ENCODE data around the gene CRACR2B. TPM values are rescaled to one million over a fixed set of nuclear protein-coding genes. Genes with fewer than 3 reads are reported as not detected.

CRACR2B gene
- total RNA-seq, 2 donors from 2014 or later = 23.2 to 83.0 TPM

GRCh38 chr11:836700-837099 is 9.0 kb downstream of the CRACR2B start:
- TF ChIP-seq CTCF (IDR thresholded peaks at IDR 0.05) (no peak), POLR2AphosphoS5 (IDR thresholded peaks at IDR 0.05) (no peak), POLR2A (IDR thresholded peaks at IDR 0.05) (no peak)
- no peak overlapping the region for H3K4me3 ChIP-seq
- 86% methylated on average over 9 of the region's 9 CpGs for WGBS
- no peaks in the 10 kb centered on the region for H3K9me3 ChIP-seq
- no peaks in the 10 kb centered on the region for H3K27me3 ChIP-seq (replicated peaks; ENCODE audit: insufficient read depth)
- H3K36me3 ChIP-seq = peaks cover 4 to 6% of the 10 kb centered on the region in 2 donors
- intact Hi-C loops (cut with DNase I) = no loop called here
- H3K27ac ChIP-seq = no peak overlapping the region
- DNase-seq (ENCODE audit: low spot score) = no peak
- H3K4me1 ChIP-seq (replicated peaks) = peaks cover 29% of the 10 kb centered on the region

- no peak for TF ChIP-seq POLR2AphosphoS5 (IDR thresholded peaks at IDR 0.05)
- TF ChIP-seq POLR2A (IDR thresholded peaks at IDR 0.05) = no peak
- TF ChIP-seq CTCF (IDR thresholded peaks at IDR 0.05) = no peak
- H3K9me3 ChIP-seq = no peaks in the 10 kb centered on the region
- intact Hi-C loops (cut with DNase I) = no loop called here
- DNase-seq (ENCODE audit: low spot score) = no peak
- H3K36me3 ChIP-seq = peaks cover 4 to 6% of the 10 kb centered on the region in 2 donors
- H3K27me3 ChIP-seq (replicated peaks; ENCODE audit: insufficient read depth) = no peaks in the 10 kb centered on the region
- 89% methylated on average over 16 of the region's 22 CpGs for WGBS
- peaks cover 26% of the 10 kb centered on the region for H3K4me1 ChIP-seq (replicated peaks)
- H3K4me3 ChIP-seq = no peak overlapping the region
- no peak overlapping the region for H3K27ac ChIP-seq
These were observed 9.7 kb downstream of the CRACR2B start for GRCh38 chr11:837189-837989.

GRCh38 chr11:837990-838307 is 10.2 kb downstream of the CRACR2B start:
- Histone ChIP-seq H3K27me3 (replicated peaks; ENCODE audit: insufficient read depth) (no peaks in the 10 kb centered on the region), H3K36me3 (peaks cover 4 to 6% of the 10 kb centered on the region in 2 donors), H3K9me3 (no peaks in the 10 kb centered on the region), H3K4me1 (replicated peaks) (peaks cover 24% of the 10 kb centered on the region), H3K4me3 (no peak overlapping the region), H3K27ac (no peak overlapping the region)
- TF ChIP-seq POLR2AphosphoS5 (IDR thresholded peaks at IDR 0.05) (no peak), POLR2A (IDR thresholded peaks at IDR 0.05) (no peak), CTCF (IDR thresholded peaks at IDR 0.05) (no peak)
- WGBS = 82% methylated on average over 8 of the region's 8 CpGs
- DNase-seq (ENCODE audit: low spot score) = no peak
- intact Hi-C loops (cut with DNase I) = no loop called here

GRCh38 chr11:838441-839279 is 10.9 kb downstream of the CRACR2B start:
- Histone ChIP-seq H3K36me3 (peaks cover 4 to 6% of the 10 kb centered on the region in 2 donors), H3K27me3 (replicated peaks; ENCODE audit: insufficient read depth) (no peaks in the 10 kb centered on the region), H3K4me3 (no peak overlapping the region), H3K4me1 (replicated peaks) (peaks cover 22% of the 10 kb centered on the region), H3K9me3 (no peaks in the 10 kb centered on the region), H3K27ac (no peak overlapping the region)
- DNase-seq (ENCODE audit: low spot score) = no peak
- intact Hi-C loops (cut with DNase I) = no loop called here
- TF ChIP-seq CTCF (IDR thresholded peaks at IDR 0.05) = peak in 1 of 4 experiments; percentile 7
- TF ChIP-seq POLR2A (IDR thresholded peaks at IDR 0.05) = no peak
- TF ChIP-seq POLR2AphosphoS5 (IDR thresholded peaks at IDR 0.05) = no peak
- 67% methylated on average over 17 of the region's 17 CpGs for WGBS

All from prostate gland (tissue), 2 donors.